ENCODE data around the gene FIBP. TPM values are rescaled to one million over a fixed set of nuclear protein-coding genes. Genes with fewer than 3 reads are reported as not detected.
A peak's percentile ranks its signal among the peaks of the same experiment; 100 is the strongest.

FIBP gene
- polyA plus RNA-seq, 2 donors, result 20.7 to 38.1 TPM

DNA sequence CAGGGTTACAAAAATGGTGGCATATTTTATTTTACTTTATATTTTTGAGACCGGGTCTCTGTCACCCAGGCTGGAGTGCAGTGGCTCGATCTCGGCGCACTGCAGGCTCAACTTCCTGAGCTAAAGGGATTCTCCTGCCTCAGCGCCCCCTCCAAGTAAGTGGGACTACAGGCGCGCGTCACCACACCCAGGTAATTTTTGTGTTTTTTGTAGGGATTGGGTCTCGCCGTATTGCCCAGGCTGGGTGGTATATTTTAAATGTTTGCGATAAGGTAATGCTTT, 12.6 kb upstream of the FIBP start:
- Histone ChIP-seq H3K27me3 (ENCODE audit: control insufficient read depth in 1 of 2, insufficient read depth in 2 of 2, low read length in 2 of 2) (no peaks in the 10 kb centered on the region), H3K4me3 (ENCODE audit: low read depth in 1 of 2, low read length in 2 of 2) (peak overlapping the region in 1 of 2 donors; percentile 69)
- 72 to 76% methylated on average over 11 of the region's 11 CpGs for WGBS, 2 donors

GRCh38 chr11:65900125-65900898, 12.0 kb upstream of the FIBP start, which contains the start of gene FOSL1:
TSS of gene FOSL1 (minus strand) at chr11:65900388. CDS start at chr11:65900339, 49 bp downstream.
- Histone ChIP-seq H3K9me3 (ENCODE audit: control insufficient read depth in 2 of 2, insufficient read depth in 1 of 2, low read depth in 1 of 2, low read length in 1 of 2) (no peaks in the 10 kb centered on the region), H3K36me3 (ENCODE audit: control insufficient read depth in 2 of 2, insufficient read depth in 2 of 2, low read length in 1 of 2) (no peaks in the 10 kb centered on the region), H3K27ac (ENCODE audit: low read depth in 2 of 2, low read length in 1 of 2) (peak within 1 kb of the TSS; percentile 89 to 96), H3K4me1 (ENCODE audit: control insufficient read depth in 2 of 2, insufficient read depth in 2 of 2, low read length in 1 of 2) (peaks cover 0 to 10% of the 10 kb centered on the region in 2 donors), H3K4me3 (ENCODE audit: low read depth in 1 of 2, low read length in 2 of 2) (peak within 1 kb of the TSS; percentile 59 to 69), H3K27me3 (ENCODE audit: control insufficient read depth in 1 of 2, insufficient read depth in 2 of 2, low read length in 2 of 2) (no peaks in the 10 kb centered on the region)
- 2% methylated on average over 69 to 80 of the region's 80 CpGs for WGBS, 2 donors

More for the DNA sequence above, 12.6 kb upstream of the FIBP start:
- Histone ChIP-seq H3K9me3 (ENCODE audit: control insufficient read depth in 2 of 2, insufficient read depth in 1 of 2, low read depth in 1 of 2, low read length in 1 of 2) (no peaks in the 10 kb centered on the region), H3K4me1 (ENCODE audit: control insufficient read depth in 2 of 2, insufficient read depth in 2 of 2, low read length in 1 of 2) (peaks cover 0 to 10% of the 10 kb centered on the region in 2 donors), H3K27ac (ENCODE audit: low read depth in 2 of 2, low read length in 1 of 2) (peak overlapping the region; percentile 89 to 96), H3K36me3 (ENCODE audit: control insufficient read depth in 2 of 2, insufficient read depth in 2 of 2, low read length in 1 of 2) (no peaks in the 10 kb centered on the region)

DNA sequence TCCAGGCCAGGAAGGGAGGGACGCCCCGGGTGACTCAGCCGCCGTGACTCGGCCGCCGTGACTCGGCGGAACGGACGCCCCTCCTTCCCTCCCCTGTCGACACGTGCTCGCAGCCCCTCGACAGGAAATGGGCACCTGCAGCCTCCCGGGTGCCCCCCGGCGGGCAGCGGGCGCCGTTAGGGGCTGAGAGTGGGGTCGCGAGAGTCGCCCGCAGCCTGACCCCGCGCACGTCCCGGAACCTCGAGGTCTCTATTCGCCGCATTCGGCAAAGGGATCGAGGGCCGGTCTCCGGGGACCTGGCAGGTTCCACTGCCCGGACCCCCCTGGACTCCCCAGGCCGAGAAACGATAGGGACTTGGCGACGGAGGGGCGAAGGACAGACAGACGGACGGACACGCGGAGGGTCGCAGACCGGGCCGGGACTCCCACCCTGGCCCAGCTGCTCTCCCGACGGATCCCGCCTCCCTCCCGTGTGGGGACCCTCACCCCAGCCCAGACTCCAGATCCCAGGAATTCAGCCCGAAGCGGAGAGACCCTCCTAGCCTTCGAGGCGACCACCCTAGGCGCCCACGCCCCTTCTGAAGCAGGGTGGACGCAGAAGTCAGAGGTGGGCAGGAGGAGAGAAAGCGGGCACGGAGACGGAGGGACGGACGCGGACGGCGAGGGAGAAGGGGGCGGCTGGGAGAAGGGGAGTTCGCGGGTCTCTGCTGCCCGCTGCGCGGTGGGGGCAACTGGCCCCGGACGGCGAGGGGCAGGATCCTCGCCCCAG, 11.3 kb upstream of the FIBP start:
- Histone ChIP-seq H3K27me3 (ENCODE audit: control insufficient read depth in 1 of 2, insufficient read depth in 2 of 2, low read length in 2 of 2) (no peaks in the 10 kb centered on the region), H3K27ac (ENCODE audit: low read depth in 2 of 2, low read length in 1 of 2) (peak overlapping the region; percentile 89 to 96)
- 1 to 2% methylated on average over 57 to 78 of the region's 78 CpGs for WGBS, 2 donors

GRCh38 chr11:65898656-65899355, 10.5 kb upstream of the FIBP start:
- peaks cover 2 to 10% of the 10 kb centered on the region in 2 donors for H3K4me1 ChIP-seq (ENCODE audit: control insufficient read depth in 2 of 2, insufficient read depth in 2 of 2, low read length in 1 of 2)
- 23 to 30% methylated on average over 21 to 28 of the region's 28 CpGs for WGBS, 2 donors
- no peaks in the 10 kb centered on the region for H3K36me3 ChIP-seq (ENCODE audit: control insufficient read depth in 2 of 2, insufficient read depth in 2 of 2, low read length in 1 of 2)
- H3K27me3 ChIP-seq (ENCODE audit: control insufficient read depth in 1 of 2, insufficient read depth in 2 of 2, low read length in 2 of 2), result no peaks in the 10 kb centered on the region
- H3K9me3 ChIP-seq (ENCODE audit: control insufficient read depth in 2 of 2, insufficient read depth in 1 of 2, low read depth in 1 of 2, low read length in 1 of 2), result no peaks in the 10 kb centered on the region
- H3K27ac ChIP-seq (ENCODE audit: low read depth in 2 of 2, low read length in 1 of 2), result peak overlapping the region; percentile 40 to 96
- peak overlapping the region; percentile 59 to 69 for H3K4me3 ChIP-seq (ENCODE audit: low read depth in 1 of 2, low read length in 2 of 2)

More for the DNA sequence above, 11.3 kb upstream of the FIBP start:
- Histone ChIP-seq H3K36me3 (ENCODE audit: control insufficient read depth in 2 of 2, insufficient read depth in 2 of 2, low read length in 1 of 2) (no peaks in the 10 kb centered on the region), H3K4me3 (ENCODE audit: low read depth in 1 of 2, low read length in 2 of 2) (peak overlapping the region; percentile 59 to 69), H3K4me1 (ENCODE audit: control insufficient read depth in 2 of 2, insufficient read depth in 2 of 2, low read length in 1 of 2) (peaks cover 0 to 10% of the 10 kb centered on the region in 2 donors), H3K9me3 (ENCODE audit: control insufficient read depth in 2 of 2, insufficient read depth in 1 of 2, low read depth in 1 of 2, low read length in 1 of 2) (no peaks in the 10 kb centered on the region)

GRCh38 chr11:65897020-65897471, 8.8 kb upstream of the FIBP start:
- no peaks in the 10 kb centered on the region for H3K27me3 ChIP-seq (ENCODE audit: control insufficient read depth in 1 of 2, insufficient read depth in 2 of 2, low read length in 2 of 2)
- no peak overlapping the region for H3K4me3 ChIP-seq (ENCODE audit: low read depth in 1 of 2, low read length in 2 of 2)
- H3K36me3 ChIP-seq (ENCODE audit: control insufficient read depth in 2 of 2, insufficient read depth in 2 of 2, low read length in 1 of 2), result no peaks in the 10 kb centered on the region
- no peaks in the 10 kb centered on the region for H3K9me3 ChIP-seq (ENCODE audit: control insufficient read depth in 2 of 2, insufficient read depth in 1 of 2, low read depth in 1 of 2, low read length in 1 of 2)
- no peak overlapping the region for H3K27ac ChIP-seq (ENCODE audit: low read depth in 2 of 2, low read length in 1 of 2)
- 72 to 81% methylated on average over 4 of the region's 4 CpGs for WGBS, 2 donors
- H3K4me1 ChIP-seq (ENCODE audit: control insufficient read depth in 2 of 2, insufficient read depth in 2 of 2, low read length in 1 of 2), result peaks cover 2 to 8% of the 10 kb centered on the region in 2 donors

DNA sequence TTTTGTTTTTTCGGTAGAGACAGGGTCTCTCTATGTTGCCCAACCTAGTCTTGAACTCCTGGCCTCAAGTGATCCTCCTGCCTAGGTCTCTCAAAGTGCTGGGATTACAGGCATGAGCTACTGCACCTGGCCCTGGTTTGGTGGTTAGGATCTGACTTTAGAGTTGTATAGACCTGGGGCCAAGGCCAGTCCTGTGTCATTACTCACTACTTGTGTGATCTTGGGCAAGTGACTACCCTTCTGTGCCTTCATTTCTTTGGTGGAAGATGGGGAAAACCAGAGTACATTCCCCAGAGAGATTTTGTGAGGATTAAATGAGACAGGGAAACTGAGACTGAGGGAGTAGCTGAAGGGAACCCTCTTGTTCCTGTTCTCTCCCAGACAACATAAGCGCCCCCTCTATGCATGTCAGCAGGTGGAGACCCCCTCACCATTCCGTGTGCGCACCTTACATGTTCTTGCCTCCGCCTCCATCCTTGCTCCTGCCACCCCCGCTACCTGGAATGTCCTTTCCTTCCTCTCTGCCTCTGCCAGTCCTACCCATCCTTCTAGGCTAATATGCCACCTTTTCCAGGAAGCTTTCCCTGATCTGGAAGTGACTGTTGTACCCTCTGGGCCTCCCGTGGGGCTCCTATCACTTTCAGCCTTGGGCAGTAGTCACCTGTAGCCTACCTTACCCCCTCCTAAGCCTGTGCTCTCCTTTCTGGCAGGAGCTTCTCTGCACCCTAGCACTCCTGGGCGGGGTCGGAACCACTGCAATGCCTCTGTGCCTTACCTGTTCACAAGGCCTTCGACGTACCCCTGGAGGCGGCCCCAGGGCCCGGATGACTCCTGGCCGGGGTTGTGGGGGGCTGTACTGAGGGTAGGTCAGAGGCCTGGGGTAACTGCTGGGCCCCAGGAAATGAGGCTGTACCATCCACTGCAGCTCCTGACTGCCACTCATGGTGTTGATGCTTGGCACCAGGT, 8.0 kb upstream of the FIBP start:
- Histone ChIP-seq H3K27ac (ENCODE audit: low read depth in 2 of 2, low read length in 1 of 2) (no peak overlapping the region), H3K4me3 (ENCODE audit: low read depth in 1 of 2, low read length in 2 of 2) (no peak overlapping the region), H3K9me3 (ENCODE audit: control insufficient read depth in 2 of 2, insufficient read depth in 1 of 2, low read depth in 1 of 2, low read length in 1 of 2) (no peaks in the 10 kb centered on the region), H3K27me3 (ENCODE audit: control insufficient read depth in 1 of 2, insufficient read depth in 2 of 2, low read length in 2 of 2) (no peaks in the 10 kb centered on the region), H3K4me1 (ENCODE audit: control insufficient read depth in 2 of 2, insufficient read depth in 2 of 2, low read length in 1 of 2) (peaks cover 7 to 13% of the 10 kb centered on the region in 2 donors), H3K36me3 (ENCODE audit: control insufficient read depth in 2 of 2, insufficient read depth in 2 of 2, low read length in 1 of 2) (no peaks in the 10 kb centered on the region)
- 87 to 91% methylated on average over 14 of the region's 14 CpGs for WGBS, 2 donors

DNA sequence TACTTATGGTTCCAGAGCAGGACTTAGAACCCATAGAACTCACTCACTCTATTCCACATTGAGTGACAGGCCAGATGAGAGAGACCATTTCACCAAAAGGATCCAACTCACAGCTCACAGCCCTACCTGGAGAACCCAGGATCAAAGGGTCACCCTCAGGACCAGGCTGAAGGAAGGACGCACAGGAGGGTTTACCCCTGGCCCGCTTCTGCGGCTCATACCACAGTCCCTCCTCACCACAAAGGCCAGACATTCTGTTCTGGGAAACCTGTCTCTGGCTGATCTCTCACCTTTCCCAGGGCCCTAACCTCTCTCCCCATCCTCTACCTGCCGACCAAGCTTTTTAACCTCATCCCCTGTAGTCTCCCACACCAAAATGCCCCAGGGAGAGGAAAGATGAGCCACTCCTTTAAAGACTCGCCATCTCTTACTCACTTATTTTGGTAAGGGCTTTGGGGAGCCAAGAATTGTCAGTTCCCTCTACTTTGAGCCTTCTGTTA, 7.3 kb upstream of the FIBP start:
- H3K36me3 ChIP-seq (ENCODE audit: control insufficient read depth in 2 of 2, insufficient read depth in 2 of 2, low read length in 1 of 2), result no peaks in the 10 kb centered on the region
- H3K27ac ChIP-seq (ENCODE audit: low read depth in 2 of 2, low read length in 1 of 2), result no peak overlapping the region
- no peaks in the 10 kb centered on the region for H3K9me3 ChIP-seq (ENCODE audit: control insufficient read depth in 2 of 2, insufficient read depth in 1 of 2, low read depth in 1 of 2, low read length in 1 of 2)
- no peak overlapping the region for H3K4me3 ChIP-seq (ENCODE audit: low read depth in 1 of 2, low read length in 2 of 2)
- no peaks in the 10 kb centered on the region for H3K27me3 ChIP-seq (ENCODE audit: control insufficient read depth in 1 of 2, insufficient read depth in 2 of 2, low read length in 2 of 2)
- H3K4me1 ChIP-seq (ENCODE audit: control insufficient read depth in 2 of 2, insufficient read depth in 2 of 2, low read length in 1 of 2), result peaks cover 7 to 15% of the 10 kb centered on the region in 2 donors
- 86 to 88% methylated on average over 5 of the region's 5 CpGs for WGBS, 2 donors

DNA sequence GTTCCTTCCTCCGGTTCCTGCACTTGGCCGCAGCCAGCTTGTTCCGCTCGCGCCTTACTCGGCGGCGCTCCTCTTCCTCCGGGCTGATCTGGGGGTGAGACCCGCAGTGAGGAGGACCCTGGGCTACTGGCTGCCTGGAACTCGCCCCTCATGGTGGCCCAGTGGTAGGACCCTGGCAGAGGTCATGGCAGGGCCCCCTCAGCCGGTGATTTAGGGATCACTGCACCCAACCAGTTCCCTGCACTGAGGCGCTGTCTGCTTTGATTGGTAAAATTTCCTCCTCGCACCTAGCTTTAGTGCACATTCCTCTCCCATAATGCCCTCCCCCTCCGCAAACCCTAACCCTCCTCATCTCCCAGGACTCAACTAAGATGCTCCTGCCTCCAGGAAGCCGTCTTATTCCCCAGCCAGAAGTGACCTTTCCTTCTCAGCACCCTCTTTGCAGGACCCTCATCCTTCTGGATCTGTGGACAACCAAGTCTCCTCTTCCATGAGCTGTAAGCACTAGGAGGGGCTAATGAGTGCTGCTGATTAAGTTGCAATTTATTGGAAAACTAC, 5.8 kb upstream of the FIBP start:
- no peaks in the 10 kb centered on the region for H3K27me3 ChIP-seq (ENCODE audit: control insufficient read depth in 1 of 2, insufficient read depth in 2 of 2, low read length in 2 of 2)
- H3K4me3 ChIP-seq (ENCODE audit: low read depth in 1 of 2, low read length in 2 of 2), result peak overlapping the region in 1 of 2 donors; percentile 2
- H3K9me3 ChIP-seq (ENCODE audit: control insufficient read depth in 2 of 2, insufficient read depth in 1 of 2, low read depth in 1 of 2, low read length in 1 of 2), result no peaks in the 10 kb centered on the region
- H3K4me1 ChIP-seq (ENCODE audit: control insufficient read depth in 2 of 2, insufficient read depth in 2 of 2, low read length in 1 of 2), result peaks cover 7 to 10% of the 10 kb centered on the region in 2 donors
- H3K27ac ChIP-seq (ENCODE audit: low read depth in 2 of 2, low read length in 1 of 2), result peak overlapping the region; percentile 74 to 83
- WGBS, 2 donors, result 72 to 76% methylated on average over 16 of the region's 16 CpGs
- H3K36me3 ChIP-seq (ENCODE audit: control insufficient read depth in 2 of 2, insufficient read depth in 2 of 2, low read length in 1 of 2), result no peaks in the 10 kb centered on the region
